Coronary artery (tissue), 2 donors: ENCODE measurements around the gene GAS1.

Experiments
- DNase-seq: peaks from one replicate; pipeline ENCODE4 v3.0.0-alpha.2; 2017; ENCODE audit warnings: low spot score
- H3K27ac ChIP-seq, 2 donors: fragments of 200-600 bp; sonication (generic); one replicate each; pipeline ENCODE4 v1.5.1; 2016 to 2019
- H3K4me3 ChIP-seq: fragments of 200-600 bp; sonication (generic); 2 replicates; pipeline ENCODE4 v1.5.1; 2016; ENCODE audit warnings: mild to moderate bottlenecking, moderate library complexity
- CTCF ChIP-seq: fragments of 200-600 bp; sonication (generic); IDR thresholded peaks from one replicate; pipeline ENCODE4 v1.5.1; 2019; ENCODE audit warnings: antibody characterized with exemption

Gene GAS1

GRCh38 chr9:86901511-86901910 lies 45.8 kb downstream of the GAS1 start:
- no peak for DNase-seq
- TF ChIP-seq CTCF, result no peak

More at GRCh38 chr9:86901511-86901910, 45.8 kb downstream of the GAS1 start:
- no peak overlapping the region for H3K27ac ChIP-seq
- no peak overlapping the region for H3K4me3 ChIP-seq
